PC-9 (cell line): ENCODE measurements around the gene PTPRD.

Experiments
- CTCF ChIP-seq: fragments of 200-600 bp; sonication (generic); conservative IDR thresholded peaks from 2 replicates; pipeline ENCODE4 v1.6.1; 2017; ENCODE audit warnings: mixed run types, antibody characterized with exemption, mild to moderate bottlenecking, moderate library complexity
- EZH2 ChIP-seq: fragments of 200-600 bp; sonication (generic); IDR thresholded peaks from 2 replicates; pipeline ENCODE4 v1.8.0; 2017; ENCODE audit warnings: antibody characterized with exemption, low read depth

DNA sequence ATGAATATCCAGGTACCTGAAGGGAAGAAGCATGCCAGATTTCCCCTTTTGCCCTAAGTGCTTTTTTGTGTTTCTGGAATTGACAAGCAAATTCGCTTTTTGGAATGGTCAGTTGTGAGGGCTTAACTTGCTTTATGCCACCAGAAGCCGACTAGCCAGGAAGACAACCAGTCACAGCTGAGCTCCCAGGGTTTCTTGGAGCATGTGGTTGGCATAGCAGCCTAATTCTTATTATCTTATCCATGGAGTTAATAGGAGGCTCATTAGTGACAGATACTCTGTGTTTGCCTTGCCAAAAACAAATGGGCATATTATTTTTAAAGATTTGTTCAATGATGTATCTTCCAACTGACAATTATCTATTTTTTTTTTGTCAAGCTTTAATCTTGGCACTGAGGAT is 500.7 kb downstream of the PTPRD start:
- no peak for TF ChIP-seq CTCF
- no peak for TF ChIP-seq EZH2
